GM19467 (cell line): ENCODE measurements around the gene RPL38.

ENCODE experiments used
- ATAC-seq: cut with Tn5 transposase; IDR thresholded peaks from one replicate; pipeline ENCODE4 v1.9.1; 2021; ENCODE audit warnings: mild to moderate bottlenecking, moderate library complexity; ENCODE audit not compliant: unreplicated experiment

Gene RPL38

GRCh38 chr17:74223901-74224300 is 20.4 kb downstream of the RPL38 start:
- ATAC-seq = no peak

DNA sequence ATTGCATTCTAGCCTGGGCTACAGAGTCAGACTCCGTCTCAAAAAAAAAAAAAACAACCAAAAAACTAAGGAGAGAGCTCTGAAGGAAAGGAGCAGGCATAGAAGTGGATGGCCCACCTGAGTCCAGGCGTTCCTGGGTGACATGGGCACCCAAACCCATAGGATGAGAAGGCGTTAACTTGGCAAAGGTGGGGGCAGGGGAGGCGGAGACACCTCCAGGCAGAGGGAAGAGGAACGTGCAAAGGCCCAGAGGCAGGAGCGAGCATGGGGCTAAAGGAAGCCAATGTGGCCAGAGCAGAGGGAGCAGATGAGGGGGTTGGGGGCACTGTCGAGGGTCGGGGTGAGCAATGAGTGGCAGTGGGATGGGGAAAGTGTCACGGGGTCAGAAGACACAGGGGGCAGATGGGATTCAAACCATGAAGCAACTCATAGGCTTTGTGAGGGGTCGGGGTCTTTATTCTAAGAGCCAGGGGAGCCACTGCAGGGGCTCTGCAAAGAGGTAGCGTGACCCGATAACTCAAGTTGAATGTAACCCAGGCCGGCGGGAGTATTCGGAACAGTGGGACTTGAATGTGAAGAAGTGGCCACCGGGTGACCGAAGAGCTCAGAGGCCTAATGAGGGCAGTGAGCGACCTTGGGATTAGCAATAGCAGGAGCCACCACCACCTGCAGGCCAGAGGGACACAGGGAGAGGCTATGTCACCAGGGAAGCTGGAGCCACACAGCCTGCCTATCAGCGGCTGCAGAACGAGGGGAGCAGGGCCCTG is 21.7 kb downstream of the RPL38 start:
- no peak for ATAC-seq

DNA sequence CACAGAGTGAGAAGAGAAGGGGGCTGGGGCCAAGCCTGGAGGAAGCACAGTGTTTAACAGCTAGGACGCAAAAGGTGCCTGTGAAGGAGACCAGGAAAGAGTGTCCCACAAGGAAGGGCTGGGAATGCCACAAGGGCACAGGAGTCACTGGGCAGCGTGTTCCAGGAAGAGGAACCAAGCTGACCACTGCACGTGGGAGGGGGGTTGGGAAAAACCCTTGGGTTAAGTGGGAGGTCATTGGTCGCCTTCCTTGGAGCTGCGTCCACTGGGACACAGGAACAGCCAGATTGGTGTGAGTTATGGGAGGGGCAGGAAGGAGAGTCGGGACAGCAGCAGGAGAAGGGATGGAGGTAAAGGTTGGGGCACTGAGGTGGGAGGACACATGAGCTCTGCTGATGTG is 22.8 kb downstream of the RPL38 start:
- ATAC-seq = no peak

GRCh38 chr17:74227271-74228080 is 24.0 kb downstream of the RPL38 start:
- ATAC-seq = no peak

- ATAC-seq = no peak
Measured at GRCh38 chr17:74228306-74228978, 25.0 kb downstream of the RPL38 start.

GRCh38 chr17:74230896-74231295 is 27.4 kb downstream of the RPL38 start:
- no peak for ATAC-seq

DNA sequence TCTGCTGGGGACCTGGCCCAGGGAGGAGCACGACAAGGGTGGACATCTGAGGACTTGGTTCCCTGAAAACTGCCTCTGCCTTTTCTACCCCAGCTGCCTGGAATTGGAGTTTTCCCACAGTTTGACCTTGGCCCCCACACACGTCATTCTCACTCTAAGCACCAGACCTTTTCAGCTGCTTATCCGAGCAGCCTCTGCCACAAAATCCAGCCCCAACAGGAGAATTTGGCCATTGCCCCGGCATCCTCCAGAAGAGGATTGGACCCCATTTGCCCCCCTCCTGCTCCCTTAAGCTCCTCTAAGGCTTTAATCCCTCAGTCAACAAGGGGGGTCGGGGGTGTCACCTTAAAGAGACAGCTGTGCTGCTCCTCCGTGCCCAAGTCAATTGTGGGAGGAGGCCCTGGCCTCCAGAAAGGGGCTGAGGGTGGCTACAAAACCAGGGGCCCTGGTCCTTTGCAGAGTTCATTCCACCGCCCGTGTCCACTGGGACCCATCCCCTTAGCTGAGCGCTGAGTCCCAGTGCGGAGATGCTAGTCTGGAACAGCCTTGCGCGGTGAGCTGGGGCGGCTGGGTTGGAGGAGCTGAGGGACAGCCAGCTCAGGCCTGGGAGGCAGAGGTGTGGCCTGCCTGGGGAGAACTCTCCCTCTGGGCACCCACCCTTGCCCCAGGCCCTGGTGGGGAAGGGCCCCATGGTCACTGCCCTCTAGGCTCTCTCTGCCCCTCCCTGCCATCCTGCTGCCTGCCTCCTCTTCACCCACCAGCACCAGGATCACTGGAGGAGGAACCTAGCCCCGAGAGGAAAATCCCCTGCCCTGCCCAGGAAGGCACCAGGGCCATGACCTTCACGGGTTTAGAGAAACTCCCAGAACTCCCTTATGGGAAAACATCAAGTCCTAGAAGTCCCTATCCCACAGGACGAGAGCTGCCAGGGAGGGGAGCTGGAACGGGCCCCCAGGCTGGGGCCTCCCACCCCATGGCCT is 28.7 kb downstream of the RPL38 start:
- ATAC-seq = no peak

DNA sequence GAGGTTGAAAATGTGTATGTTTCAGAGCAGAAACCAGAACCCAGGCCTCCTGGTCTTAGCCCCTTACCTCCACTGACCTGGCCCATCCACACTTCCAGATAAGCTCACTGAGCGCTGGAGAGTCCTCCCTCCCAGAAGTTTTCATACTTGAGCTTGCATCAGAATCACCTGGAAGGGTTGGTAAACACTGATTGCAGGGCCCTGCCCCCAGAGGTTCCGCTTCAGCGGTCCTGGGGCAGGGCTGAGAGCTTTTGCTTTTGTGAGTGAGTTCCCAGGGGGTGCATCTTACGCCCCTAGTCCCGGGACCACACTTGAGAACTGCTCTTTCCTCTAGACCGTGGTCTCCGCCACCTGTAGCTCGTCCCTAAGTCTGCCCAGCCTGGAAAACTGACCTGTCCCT is 30.5 kb downstream of the RPL38 start:
- ATAC-seq = no peak

- ATAC-seq = no peak
Measured at GRCh38 chr17:74234486-74234885, 31.0 kb downstream of the RPL38 start.

DNA sequence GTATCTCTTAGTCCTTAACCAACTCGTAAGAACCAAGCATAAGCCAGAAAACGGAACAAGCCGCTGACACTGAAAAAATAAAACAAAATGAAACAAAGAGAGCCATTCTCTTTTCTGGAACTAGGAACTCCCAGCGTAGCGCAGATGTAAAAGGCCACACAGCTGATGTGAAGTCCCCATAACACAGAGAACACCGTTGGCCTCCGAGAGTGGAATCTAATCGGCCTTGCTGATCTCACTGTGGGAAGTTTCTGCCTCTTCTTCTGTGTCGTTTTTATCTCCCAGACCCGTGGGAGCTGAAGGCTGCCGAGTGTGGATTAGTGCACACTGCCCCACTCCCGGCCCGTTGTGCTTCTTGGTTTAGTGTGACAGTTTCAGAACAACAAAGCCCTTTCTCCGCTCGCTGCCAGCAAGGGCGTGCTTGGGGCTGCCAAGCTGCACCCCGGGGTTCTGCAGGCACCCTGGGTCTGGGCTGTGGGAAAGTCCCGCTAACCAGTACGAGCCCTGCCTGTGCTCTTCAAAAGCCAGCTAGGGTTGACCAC is 31.6 kb downstream of the RPL38 start:
- ATAC-seq = no peak

- ATAC-seq = no peak
Measured at GRCh38 chr17:74235911-74236371, 32.5 kb downstream of the RPL38 start.

GRCh38 chr17:74237321-74237720 is 33.8 kb downstream of the RPL38 start:
- no peak for ATAC-seq

DNA sequence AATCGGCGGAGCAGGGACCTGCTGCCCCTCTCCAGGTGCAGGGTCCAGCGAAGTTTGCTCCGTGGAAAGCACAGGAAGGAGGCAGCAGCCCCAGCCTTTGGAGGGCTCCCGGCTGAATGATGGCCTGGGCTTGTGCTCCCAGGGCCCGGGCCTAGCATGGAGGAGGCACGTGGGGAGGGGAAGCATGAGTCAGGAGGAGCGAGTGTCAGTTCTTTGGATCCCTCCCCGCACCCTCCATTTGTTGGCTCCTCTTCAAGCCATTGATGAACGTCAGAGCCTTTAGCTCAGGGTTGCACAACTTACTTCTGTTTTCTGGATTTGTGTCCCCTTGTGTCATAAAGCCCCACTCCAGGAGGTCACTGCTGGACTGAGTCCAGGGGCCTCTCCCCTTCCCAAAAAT is 35.7 kb downstream of the RPL38 start:
- ATAC-seq = no peak

- ATAC-seq = no peak
Measured at GRCh38 chr17:74240618-74241205, 37.2 kb downstream of the RPL38 start.

- no peak for ATAC-seq
Measured at GRCh38 chr17:74241431-74241830, 38.0 kb downstream of the RPL38 start.

- ATAC-seq = no peak
Measured at GRCh38 chr17:74241847-74242246, 38.4 kb downstream of the RPL38 start.

DNA sequence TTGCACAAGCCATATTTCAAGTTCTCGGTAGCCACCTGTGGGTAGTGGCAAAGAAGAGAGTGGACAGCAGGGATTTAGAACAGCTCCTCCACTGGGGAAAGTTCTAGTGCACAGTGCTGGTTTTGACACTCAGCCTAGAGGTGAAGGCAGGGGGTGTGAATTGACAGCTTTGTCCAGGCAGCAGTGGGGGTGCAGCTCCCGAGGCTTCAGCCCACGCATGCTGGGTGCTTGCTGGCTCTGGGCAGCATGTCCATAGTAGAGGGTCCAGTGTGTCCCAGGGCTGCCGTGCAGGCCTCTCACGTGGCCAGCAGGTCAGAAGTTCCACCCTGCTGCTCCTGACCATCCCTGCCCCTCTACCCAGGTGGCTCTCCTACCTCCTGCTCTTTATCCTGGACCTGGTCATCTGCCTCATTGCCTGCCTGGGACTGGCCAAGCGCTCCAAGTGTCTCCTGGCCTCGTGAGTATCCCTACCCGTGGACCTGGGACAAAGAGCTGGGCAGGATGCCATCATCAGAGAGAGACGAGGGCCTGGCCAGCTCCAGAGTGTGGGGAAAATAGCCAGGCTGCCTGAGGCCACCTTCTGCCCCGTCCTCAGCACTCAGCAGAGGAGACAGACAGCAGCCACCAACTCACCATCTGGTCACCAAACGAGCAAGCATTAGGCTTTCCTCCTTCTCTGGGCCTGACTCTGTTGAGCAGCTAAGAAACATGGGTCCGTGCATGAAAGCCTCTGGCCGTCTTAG is 39.7 kb downstream of the RPL38 start:
- no peak for ATAC-seq

- no peak for ATAC-seq
Measured at GRCh38 chr17:74244128-74244527, 40.6 kb downstream of the RPL38 start.

DNA sequence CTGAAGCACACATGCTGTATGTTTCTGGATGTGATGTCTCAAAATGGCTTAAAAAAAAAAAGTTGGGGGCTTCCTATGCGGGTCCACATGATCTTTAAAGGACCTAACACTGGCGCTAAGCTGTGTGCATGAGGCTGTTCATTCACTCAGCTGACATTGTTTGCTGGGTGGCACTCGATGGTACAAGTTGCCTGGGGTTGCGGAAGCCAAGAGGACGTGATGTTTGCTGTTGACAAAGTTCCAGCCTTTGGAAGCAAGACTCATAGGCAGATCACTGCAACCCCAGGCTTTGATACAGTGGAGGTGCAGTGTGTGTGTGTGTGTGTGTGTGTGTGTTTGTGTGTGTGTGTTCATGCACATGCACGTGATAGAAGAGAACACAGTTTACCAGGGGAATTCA is 41.1 kb downstream of the RPL38 start:
- ATAC-seq = no peak
